CD4-positive, alpha-beta T cell treated with Interleukin-17A for 1 hour (primary cell): ENCODE measurements around the gene DUS2.
"Not testable (repeated sequence)": the region's sequence is repeated elsewhere in the genome, so short reads cannot be mapped to it uniquely, and the experiment has no call there.

Experiments
- DNase-seq: peaks from one replicate; pipeline ENCODE4 v3.0.0-alpha.2; 2020

DUS2 gene

GRCh38 chr16:67998779-67999688 is 24.1 kb upstream of the DUS2 start, which contains the start of gene DPEP2:
TSS of gene DPEP2 (minus strand) at chr16:67999484. CDS start at chr16:67993212, 6,272 bp downstream.
- peak; percentile 65 for DNase-seq

DNA sequence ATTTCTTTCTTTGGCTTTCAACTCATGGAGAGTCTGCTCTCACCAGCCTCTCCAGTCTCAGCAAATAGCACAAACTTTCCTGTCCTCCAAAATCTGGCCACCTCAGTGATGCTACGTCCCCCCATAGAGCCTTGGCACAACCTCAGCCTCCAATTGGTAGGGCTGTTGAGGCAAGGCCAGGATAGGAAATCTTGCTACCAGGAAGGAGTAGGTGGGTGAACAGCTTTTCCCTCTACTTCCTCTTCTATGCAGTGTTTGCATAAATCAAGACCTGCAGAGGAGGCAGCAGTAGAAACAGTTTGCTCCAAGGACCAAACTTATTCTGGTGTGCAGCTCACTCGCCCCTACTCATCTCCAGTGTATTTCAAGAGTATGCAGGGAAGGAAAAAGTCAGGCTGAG is 23.1 kb upstream of the DUS2 start:
- DNase-seq: peak; percentile 13

- peak; percentile 22 for DNase-seq
Measured at GRCh38 chr16:68000450-68000849, 22.6 kb upstream of the DUS2 start.

DNA sequence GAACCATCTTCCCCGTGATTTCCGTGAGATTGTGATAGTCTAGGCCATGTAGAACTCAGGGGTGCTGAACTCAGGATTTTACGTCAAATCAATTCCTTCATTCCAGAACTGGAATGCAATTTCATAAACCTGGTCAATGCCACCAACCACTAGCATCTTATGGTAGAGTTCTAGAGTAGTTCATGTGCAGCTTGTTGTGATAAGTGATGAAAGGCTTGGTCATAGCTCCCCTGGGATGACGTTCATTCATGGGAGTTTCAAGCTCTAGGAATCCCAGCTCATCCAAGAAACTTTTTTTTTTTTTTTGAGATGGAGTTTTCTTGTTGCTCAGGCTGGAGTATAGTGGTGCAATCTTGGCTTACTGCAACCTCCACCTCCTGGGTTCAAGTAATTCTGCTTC is 20.1 kb upstream of the DUS2 start:
- DNase-seq: no peak

DNA sequence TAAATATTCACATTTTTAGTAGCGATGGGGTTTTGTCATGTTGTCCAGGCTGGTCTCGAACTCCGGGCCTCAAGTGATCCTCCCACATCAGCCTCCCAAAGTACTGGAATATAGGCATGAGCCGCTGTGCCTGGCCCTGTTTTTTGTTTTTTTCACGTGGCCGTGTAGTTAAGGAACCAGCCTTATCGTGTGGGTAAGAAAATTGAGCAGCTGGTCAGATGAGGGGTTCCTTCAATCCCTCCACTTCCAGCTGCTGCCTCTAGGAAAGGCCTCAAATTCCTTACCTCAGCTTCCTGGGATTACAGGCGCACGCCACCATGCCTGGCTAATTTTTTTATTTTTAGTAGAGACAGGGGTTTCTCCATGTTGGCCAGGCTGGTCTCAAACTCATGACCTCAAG is 17.9 kb upstream of the DUS2 start:
- DNase-seq: no peak

GRCh38 chr16:68005786-68006286 is 17.2 kb upstream of the DUS2 start:
- DNase-seq: peak; percentile 75

- no peak for DNase-seq
Measured at GRCh38 chr16:68009157-68009735, 13.8 kb upstream of the DUS2 start.

DNA sequence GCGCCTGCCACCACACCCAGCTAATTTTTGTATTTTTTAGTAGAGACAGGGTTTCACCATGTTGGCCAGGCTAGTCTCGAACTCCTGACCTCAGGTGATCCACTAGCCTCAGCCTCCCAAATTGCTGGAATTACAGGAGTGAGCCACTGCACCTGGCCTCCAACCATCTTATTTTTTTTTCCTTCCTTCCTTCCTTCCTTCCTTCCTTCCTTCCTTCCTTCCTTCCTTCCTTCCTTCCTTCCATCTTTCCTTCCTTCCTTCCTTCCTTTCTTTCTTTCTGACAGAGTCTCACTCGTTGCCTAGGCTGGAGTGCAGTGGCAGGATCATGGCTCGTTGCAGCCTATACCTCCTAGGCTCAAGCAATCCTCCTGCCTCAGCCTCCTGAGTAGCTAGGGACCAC is 13.2 kb upstream of the DUS2 start:
- not testable (repeated sequence) for DNase-seq

DNA sequence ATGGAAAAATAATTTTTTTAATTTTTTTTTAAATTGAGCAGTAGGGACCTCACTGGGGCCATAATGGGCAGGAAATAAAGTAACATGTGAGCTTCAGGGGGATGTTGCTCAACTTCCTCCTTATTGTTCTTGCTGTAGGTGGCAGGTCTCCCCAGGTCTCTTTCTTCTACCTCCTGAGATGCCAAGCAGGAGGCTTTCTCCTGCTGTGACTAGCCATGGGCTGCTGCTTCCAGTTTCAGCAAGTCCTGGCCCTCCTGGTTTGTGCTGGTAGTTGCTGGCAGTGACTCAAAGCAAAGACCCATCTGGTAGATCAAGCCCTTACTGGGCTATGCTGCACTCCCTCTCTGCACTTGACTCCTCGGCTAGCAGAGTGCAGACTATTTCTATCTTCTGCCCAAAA is 9.6 kb upstream of the DUS2 start:
- DNase-seq: no peak

- no peak for DNase-seq
Measured at GRCh38 chr16:68015681-68016080, 7.4 kb upstream of the DUS2 start, which contains the start of gene DPEP2NB. TSS of gene DPEP2NB (minus strand) at chr16:68015911. CDS start at chr16:68015770, 141 bp downstream.

DNA sequence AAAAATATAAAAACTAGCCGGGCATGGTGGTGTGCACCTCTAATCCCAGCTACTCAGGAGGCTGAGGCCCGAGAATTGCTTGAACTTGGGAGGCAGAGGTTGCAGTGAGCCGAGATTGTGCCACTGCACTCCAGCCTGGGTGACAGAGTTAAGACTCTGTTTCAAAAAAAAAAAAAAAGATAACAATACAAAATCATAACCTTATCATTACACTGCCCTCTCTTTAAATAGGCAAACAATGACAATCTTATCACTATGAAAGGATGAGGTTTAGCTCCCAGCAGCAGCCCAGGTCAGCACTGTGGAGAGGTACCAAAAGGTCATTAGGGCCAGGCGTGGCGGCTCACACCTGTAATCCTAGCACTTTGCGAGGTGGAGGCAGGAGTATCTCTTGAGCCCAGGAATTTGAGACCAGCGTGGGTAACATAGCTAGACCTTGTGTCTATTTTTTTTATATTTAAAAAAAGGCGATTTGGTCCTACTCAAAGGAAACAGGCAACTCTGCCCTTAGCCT is 3.9 kb upstream of the DUS2 start:
- no peak for DNase-seq

DNA sequence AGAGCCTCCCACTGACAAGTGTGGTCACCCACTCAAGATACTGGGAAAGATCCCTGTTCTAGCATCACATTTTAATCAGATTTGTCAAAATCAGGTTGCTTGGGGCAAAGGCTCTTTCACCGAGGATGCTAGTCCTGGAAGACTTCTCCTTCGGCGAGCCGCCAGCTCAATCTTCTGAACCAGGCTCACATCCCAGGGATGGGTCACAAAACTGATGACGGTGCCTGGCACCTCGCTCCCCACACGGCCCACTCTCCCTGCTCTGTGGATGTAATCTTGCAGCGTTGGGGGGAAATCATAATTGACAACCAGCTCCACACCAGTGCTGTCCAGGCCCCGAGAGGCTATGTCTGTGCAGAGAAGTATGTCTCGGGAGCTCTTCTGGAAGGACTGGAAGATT is 1.6 kb upstream of the DUS2 start:
- DNase-seq: no peak

DNA sequence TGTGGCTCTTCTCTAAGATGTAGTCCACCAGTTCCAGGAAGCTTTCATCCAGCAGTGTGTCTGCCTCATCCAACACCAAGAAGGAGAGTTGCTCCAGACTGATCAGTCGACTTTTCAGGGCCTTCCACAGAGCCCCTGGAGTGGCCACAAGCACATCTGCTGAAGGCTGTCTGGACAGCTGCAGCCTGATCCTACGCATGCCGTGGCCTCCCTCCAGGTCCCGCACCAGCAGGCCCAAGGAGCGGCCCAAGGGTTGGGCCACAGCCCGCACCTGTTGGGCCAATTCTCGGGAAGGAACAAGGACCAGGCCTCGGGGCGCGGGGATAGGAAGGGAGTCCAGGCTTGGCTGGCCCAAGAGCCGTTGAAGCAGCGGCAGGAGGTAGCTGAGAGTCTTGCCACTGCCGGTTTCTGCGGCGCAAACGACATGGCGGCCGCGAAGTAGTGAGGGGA is 781 bp upstream of the DUS2 start:
- DNase-seq: no peak

- DNase-seq: no peak
Measured at GRCh38 chr16:68028996-68029395, 5.9 kb downstream of the DUS2 start.

DNA sequence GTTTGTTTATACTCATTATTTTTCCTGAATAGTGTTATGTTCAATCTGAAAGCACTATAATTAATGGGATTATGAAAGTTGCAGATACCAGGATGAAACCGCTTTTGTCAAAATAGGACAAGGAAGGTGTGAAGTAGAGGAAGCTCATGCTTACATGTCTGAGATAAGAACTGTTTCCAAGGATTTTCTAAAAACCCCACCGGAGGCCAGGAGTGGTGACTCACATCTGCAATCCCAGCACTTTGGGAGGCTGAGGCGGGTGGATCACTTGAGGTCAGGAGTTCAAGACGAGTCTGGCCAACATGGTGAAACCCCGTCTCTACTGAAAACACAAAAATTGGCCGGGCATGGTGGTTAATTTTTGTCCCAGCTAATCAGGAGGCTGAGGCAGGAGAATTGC is 7.0 kb downstream of the DUS2 start:
- DNase-seq: not testable (repeated sequence)

DNA sequence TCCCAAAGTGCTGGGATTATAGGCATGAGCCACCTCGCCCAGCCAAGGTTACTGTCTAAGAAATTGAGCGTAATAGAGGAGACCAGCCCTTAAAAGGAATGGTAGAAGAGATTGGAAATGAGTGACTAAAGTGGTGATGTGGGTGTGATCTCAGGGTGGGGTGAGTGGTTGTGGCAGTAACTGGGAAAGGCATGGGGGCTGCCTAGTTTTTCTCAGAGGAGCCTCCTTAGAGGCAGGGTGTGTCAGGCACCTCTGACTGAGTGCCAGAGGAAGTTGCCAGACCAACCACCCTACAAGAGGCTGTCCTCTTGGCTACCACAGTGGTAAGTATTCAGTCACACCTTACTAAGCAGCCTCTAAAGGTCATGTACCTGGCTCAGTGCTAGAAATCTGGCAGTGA is 8.9 kb downstream of the DUS2 start:
- DNase-seq: no peak

GRCh38 chr16:68033101-68033500 is 10.0 kb downstream of the DUS2 start:
- no peak for DNase-seq

GRCh38 chr16:68035227-68035626 is 12.1 kb downstream of the DUS2 start:
- no peak for DNase-seq

DNA sequence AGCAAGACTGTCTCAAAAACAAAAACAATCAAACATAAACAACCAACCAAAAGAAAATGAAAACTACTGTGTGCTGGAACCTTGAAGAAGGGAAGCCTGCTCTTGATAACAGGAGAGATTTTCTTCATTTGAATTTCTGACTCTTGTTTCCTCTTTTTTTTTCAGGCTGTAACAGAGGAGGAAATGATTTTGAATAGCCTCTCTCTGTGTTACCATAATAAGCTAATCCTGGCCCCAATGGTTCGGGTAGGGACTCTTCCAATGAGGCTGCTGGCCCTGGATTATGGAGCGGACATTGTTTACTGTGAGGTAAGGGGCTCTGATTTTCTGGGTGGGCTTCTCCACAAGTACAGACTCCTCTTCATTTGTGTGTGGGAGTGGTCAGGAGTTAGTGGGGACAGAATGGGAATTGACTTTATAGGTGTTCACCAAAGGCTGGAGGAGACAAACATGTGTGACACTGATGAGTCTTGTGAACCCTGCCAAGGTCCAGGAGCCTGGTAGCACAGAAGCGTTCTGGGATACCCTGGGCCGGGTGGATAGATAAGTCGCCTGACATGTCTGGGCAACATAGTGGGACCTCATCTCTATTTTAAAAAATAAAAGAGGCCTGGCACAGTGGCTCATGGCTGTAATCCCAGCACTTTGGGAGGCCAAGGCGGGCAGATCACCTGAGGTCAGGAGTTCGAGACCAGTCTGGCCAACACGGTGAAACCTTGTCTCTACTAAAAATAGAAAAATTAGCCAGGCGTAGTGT is 14.9 kb downstream of the DUS2 start:
- DNase-seq: no peak

DNA sequence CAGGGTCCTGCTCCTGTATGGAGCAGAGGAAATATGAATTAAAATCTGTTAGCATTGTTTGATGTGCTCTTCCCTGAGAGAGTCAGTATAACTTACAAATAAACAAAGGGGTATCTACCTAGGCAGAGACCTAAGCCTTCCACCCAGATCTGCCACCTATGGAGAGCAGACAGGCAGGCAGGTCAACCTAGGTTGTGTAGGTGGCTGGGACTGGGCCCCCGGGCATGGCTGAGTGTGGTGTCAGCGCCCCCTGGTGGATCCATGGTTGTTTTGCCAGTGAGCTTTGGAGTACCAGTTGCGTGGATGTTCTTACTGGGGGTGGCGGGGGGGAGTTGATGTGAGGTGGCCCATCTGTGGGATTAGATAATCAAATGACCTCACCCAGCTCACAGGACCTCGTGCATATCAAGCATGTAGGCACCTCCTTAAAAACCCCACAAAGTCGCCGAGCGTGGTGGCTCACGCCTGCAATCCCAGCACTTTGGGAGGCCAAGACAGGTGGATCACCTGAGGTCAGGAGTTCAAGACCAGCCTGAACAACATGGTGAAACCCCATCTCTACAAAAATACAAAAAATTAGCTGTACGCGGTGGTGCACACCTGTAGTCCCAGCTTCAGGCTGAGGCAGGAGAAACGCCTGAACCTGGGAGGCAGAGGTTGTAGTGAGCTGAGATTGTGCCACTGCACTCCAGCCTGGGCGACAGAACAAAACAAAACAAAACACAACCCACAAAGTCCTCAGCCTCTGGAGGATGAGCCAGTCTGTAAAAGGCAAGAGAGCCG is 17.6 kb downstream of the DUS2 start:
- peak; percentile 92 for DNase-seq

- DNase-seq: no peak
Measured at GRCh38 chr16:68041783-68042182, 18.7 kb downstream of the DUS2 start.

DNA sequence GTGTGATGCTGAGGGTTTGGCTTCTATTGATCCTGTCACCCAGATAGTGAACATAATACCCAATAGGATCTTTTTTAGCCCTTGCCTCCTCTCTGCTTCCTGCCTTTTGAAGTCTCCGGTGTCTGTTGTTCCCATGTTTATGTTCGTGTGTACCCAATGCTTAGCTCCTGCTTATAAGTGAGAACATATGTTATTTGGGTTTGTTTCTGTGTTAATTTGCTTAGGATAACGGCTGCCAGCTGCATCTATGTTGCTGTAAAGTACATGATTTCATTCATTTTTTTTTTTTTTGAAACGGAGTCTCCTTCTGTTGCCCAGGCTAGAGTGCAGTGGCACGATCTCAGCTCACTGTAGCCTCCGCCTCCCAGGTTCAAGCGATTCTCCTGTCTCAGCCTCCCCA is 23.0 kb downstream of the DUS2 start:
- DNase-seq: no peak
